HUDEP-2 (cell line): ENCODE results near the gene AOX1.
"Not testable (repeated sequence)": the region's sequence is repeated elsewhere in the genome, so short reads cannot be mapped to it uniquely, and the experiment has no call there.

Source experiments
- DNase-seq, 76 experiments: peaks; one replicate each; lab custom pipeline; 2025; ENCODE audit not compliant: unreplicated experiment in 76 of 76; lab: John Stamatoyannopoulos, UW

The AOX1 gene

DNA sequence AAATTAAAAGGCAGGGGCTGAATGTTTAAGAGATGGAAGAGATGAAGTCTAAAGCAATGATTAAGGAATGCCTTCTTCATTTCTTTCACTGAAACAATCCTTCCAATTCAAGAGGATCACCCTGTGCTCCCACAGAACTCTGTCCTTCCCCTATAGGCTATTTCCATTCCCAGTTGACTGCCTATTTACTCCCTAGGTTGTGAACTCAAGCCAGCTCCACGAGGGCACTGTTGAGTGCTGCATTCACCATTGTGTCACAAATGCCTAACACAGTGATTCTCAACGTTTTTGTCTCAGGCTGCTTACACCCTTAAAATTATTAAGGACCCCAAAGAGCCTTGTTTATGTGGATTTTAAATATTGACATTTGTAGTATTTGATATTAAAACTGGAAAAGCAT is 112.4 kb downstream of the AOX1 start:
- no peak for DNase-seq

DNA sequence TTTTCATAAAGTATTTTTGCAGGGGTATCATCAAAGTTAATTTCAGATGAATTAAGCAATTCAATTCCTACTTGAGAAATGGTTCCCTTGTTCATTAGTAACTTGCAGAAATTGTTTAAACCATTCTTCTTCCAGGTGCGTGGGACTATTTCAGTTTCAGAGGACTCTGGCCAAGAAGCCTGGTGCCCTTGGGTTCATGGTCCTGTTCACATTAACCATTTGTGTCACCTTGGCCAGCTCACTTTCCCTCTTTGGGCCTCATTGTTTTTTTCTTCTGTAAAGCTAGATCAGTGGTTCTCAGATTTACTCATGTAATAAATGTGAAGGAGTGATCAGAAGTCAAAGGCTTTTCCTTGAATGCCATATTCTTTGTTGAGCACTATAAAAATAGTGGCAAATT is 113.5 kb downstream of the AOX1 start:
- no peak for DNase-seq

GRCh38 chr2:200700856-200701255 is 115.0 kb downstream of the AOX1 start:
- DNase-seq, result no peak

DNA sequence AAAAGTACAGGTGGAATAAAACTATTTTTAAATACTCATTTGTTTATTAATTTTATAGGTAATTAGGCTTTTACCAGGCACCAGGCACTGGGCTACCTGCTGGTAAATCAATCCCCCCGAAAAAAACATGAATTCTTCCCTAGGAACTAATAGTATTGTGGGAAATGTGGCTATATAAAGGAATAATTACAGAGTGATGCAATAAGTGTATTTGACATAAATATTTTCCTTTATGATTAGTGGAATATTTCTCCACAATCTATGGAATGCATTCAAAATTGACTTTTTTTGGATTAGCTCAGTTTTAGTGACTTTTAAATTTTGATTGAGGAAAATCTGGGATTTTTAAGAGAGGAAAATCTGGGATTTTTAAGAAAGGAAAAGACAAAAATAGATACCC is 116.2 kb downstream of the AOX1 start:
- DNase-seq, result no peak

DNA sequence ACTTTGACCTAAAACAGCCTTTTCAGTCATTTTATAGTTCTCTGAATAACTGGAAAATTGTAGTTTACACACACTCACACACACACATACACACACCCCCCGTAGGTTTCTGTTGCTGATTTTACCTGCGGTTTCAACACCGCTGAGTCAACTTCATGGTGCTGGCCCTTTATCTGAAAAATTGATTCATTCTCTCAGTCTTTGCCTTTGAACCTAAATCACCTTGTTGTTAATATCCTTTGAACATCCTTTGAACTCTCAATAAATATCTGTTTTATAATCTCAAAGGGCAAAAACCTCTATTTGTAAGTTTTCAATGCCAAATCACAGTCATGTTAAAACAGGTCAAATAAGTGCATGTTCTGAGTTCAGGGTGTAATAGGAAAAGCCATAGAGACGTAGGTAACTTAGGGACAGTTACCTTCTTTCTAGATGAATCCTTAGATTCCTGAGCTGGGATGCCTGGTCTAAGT is 116.9 kb downstream of the AOX1 start:
- no peak for DNase-seq

DNA sequence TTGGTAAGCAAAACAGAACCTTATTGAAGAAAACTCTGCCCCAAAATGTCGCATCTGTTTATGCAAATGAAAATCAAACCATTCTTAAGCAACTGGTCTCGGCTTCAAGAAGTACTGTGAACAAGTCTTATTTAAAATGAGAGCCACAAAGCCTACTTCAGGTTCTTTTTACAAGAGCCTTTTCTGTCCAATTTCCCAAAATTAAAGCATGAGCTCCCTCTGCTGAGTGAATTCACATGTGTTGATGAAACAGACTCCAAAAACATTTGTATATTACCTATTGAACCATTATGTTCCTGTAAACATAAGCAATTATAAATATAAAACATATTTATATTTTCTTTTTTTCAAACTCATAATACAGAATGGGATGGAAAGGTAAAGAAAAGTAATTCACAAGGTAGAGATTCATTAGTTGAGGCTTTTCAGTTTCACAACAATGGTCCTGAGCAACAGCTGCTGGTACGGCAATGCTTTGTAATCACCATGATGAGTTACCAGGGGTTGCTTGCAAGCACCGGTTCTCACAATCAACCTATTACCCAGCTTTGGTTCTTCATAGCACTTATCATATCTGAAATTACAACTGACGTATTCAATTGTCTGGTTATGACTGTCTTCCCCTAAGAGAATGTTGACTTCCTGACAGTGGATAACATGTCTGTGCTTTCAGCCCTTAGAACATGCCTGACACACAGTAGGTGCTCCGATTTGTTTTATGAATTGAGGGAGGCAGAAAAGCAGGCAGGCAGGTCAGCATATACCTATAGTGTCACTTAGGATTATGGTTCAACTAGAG is 117.5 kb downstream of the AOX1 start:
- peak in 10 of 76 experiments; percentile 5 to 35 (median 20) for DNase-seq

DNA sequence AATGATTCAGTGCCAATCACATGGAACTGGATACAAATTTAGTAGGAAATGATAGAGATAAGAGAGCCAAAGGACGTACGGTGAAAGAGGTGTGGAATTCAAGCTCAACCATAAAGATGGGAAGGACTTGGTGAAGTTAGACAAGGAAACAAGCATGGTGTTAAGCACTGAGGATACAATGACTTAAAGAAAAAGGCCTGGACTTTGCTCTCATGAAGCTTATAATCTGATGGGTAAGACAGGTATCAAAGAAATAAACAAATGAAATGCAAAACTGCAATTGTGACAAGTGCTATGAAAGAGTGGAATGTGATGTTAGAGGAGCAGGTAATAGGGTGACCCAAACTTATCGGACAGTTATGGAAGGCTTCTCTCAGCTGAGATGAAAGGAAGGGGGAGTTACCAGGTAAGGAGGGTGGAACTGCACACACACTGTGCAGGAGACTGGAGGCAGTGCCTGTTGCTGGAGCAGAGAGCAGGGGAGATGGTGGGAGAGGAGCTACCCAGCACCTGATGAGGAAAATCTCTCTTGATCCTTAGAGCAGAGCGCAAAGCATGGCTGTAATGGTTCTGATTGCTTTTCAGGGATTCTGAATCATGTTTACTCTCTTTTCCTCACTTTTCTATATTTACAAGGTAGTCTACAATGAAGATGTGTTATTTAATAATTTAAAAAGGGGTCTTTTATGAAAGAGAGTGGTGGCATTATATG is 118.3 kb downstream of the AOX1 start:
- no peak for DNase-seq

- DNase-seq, result no peak
These were observed 119.7 kb downstream of the AOX1 start for GRCh38 chr2:200705305-200706041.

DNA sequence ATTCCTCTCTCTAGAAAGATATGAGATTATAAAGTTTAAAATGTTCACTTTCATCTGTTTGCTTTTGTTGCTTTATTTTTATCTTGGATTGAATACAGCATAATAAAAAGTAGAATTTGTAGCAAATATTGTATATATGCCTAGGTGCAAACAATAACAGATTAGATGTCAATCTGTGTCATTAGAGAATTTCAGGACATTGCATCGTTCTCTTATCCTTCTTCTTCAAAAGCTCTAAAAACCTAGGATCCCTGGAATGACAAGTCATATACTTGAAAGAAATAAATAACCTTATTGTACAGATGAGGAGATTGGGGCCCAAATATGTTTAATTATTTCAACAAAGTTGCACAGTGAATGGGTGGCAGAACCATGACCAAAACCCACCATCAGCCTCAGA is 123.1 kb downstream of the AOX1 start:
- DNase-seq, result no peak

- DNase-seq, result peak; percentile 3 to 87 (median 70)
These were observed 127.3 kb downstream of the AOX1 start for GRCh38 chr2:200713003-200713703.

GRCh38 chr2:200713704-200714064 is 127.9 kb downstream of the AOX1 start:
- no peak for DNase-seq

DNA sequence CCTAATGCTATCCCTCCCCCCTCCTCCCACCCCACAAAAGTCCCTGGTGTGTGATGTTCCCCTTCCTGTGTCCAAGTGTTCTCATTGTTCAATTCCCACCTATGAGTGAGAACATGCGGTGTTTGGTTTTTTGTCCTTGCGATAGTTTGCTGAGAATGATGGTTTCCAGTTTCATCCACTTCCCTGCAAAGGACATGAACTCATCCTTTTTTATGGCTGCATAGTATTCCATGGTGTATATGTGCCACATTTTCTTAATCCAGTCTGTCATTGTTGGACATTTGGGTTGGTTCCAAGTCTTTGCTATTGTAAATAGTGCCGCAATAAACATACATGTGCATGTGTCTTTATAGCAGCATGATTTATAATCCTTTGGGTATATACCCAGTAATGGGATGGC is 129.2 kb downstream of the AOX1 start:
- not testable (repeated sequence) for DNase-seq

DNA sequence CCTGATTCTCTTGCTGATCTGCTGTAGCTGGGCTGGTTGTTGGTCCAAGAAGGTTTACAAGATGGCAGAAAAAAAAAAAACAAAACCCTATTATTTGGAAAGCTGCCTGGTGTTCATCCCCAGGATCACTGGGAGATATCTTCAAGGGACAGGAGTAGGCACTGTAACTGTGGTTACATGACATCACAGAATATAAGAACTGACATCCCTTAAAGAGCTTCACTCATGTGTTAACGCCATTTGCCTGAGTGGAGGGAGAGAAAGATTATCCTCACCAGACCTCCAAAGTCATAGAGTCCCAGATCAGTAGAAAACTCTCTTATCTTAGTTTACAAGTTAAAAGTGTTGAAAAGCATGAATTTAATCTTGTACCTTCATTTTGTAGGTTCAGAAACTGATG is 130.6 kb downstream of the AOX1 start:
- DNase-seq, result no peak
